Muscle of arm (tissue), 12 donors: ENCODE data around the gene ZNF76. TPM values are rescaled to one million over a fixed set of nuclear protein-coding genes. Genes with fewer than 3 reads are reported as not detected.
"Not testable (repeated sequence)": the region's sequence is repeated elsewhere in the genome, so short reads cannot be mapped to it uniquely, and the experiment has no call there.

Experiments
- DNase-seq: peaks from one replicate; pipeline ENCODE4 v3.0.0-alpha.2; 2013
- polyA plus RNA-seq, 12 donors: library from polyadenylated mRNA; unstranded; fragments of 120-200 nt; gene quantifications; one replicate each; pipeline ENCODE4 v1.2.1, GENCODE V29; 2013; ENCODE audit not compliant: insufficient read length in 12 of 12

The ZNF76 gene
- polyA plus RNA-seq, 12 donors, result 16.0 to 40.5 (median 25.6) TPM; not detected in 1

- peak; percentile 90 for DNase-seq
Measured at GRCh38 chr6:35297601-35298481, 38.3 kb downstream of the ZNF76 start, which contains the start of gene DEF6. TSS of gene DEF6 (plus strand) at chr6:35297818. CDS start at chr6:35297857, 39 bp downstream.

GRCh38 chr6:35298625-35299140 is 39.1 kb downstream of the ZNF76 start:
- DNase-seq, result no peak

- DNase-seq, result no peak
Measured at GRCh38 chr6:35299674-35300073, 40.1 kb downstream of the ZNF76 start.

GRCh38 chr6:35300848-35301247 is 41.3 kb downstream of the ZNF76 start:
- no peak for DNase-seq

- no peak for DNase-seq
Measured at GRCh38 chr6:35302604-35303241, 43.2 kb downstream of the ZNF76 start.

- no peak for DNase-seq
Measured at GRCh38 chr6:35304299-35304698, 44.8 kb downstream of the ZNF76 start.

GRCh38 chr6:35305117-35305516 is 45.6 kb downstream of the ZNF76 start:
- no peak for DNase-seq

GRCh38 chr6:35307138-35307537 is 47.6 kb downstream of the ZNF76 start:
- DNase-seq, result not testable (repeated sequence)

- not testable (repeated sequence) for DNase-seq
Measured at GRCh38 chr6:35308543-35308942, 49.0 kb downstream of the ZNF76 start.

GRCh38 chr6:35309611-35310264 is 50.2 kb downstream of the ZNF76 start:
- DNase-seq, result no peak

GRCh38 chr6:35310265-35310831 is 50.8 kb downstream of the ZNF76 start:
- no peak for DNase-seq

GRCh38 chr6:35311390-35312075 is 52.0 kb downstream of the ZNF76 start:
- no peak for DNase-seq

GRCh38 chr6:35312076-35312800 is 52.7 kb downstream of the ZNF76 start:
- no peak for DNase-seq

GRCh38 chr6:35312807-35313206 is 53.3 kb downstream of the ZNF76 start:
- DNase-seq, result no peak

- no peak for DNase-seq
Measured at GRCh38 chr6:35317483-35318195, 58.1 kb downstream of the ZNF76 start.

- DNase-seq, result peak; percentile 76
Measured at GRCh38 chr6:35318196-35319171, 58.9 kb downstream of the ZNF76 start.

GRCh38 chr6:35319346-35320030 is 60.0 kb downstream of the ZNF76 start:
- DNase-seq, result no peak

- DNase-seq, result no peak
Measured at GRCh38 chr6:35320031-35320410, 60.5 kb downstream of the ZNF76 start.
